Body of pancreas (tissue), 4 donors: Measurements from ENCODE around the gene SLC6A3.

Experiments used
- POLR2A ChIP-seq, 3 donors: fragments of 450-650 bp; IDR thresholded peaks; one replicate each; pipeline ENCODE4 v1.6.1; 2016; ENCODE audit warnings: antibody characterized with exemption in 3 of 3, mild to moderate bottlenecking in 2 of 3
- TF ChIP-seq, protein P1 (sequence below), 7 experiments: fragments of 450-650 bp in 4 of 7; fragments of 200-600 bp in 3 of 7; sonication (generic) in 3 of 7; IDR thresholded peaks; one replicate each; pipeline ENCODE4 v1.5.1; 2016 to 2019; ENCODE audit warnings: antibody characterized with exemption in 7 of 7

DNA sequence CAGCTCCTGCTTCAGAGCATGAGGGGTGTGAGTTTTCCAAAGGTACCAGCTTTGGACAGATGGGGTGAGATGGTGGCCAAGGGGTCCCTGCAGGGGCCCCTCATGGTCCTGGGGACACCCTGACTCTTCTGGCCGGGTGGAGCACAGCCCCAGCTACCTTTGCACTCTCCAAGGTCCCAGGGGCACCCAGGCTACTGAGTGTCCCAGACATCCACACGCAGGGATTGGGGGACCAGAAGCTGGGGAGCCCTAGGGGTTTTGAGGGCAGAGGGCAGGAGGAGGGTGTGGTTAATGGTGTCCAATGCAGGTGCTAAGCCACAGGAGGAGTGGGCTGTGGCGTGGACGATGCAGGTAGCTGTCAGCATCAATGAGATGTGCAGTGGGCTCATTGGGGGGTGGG lies 84.4 kb downstream of the SLC6A3 start:
- TF ChIP-seq POLR2A (IDR thresholded peaks at IDR 0.05) = no peak
- TF ChIP-seq, protein P1, sequence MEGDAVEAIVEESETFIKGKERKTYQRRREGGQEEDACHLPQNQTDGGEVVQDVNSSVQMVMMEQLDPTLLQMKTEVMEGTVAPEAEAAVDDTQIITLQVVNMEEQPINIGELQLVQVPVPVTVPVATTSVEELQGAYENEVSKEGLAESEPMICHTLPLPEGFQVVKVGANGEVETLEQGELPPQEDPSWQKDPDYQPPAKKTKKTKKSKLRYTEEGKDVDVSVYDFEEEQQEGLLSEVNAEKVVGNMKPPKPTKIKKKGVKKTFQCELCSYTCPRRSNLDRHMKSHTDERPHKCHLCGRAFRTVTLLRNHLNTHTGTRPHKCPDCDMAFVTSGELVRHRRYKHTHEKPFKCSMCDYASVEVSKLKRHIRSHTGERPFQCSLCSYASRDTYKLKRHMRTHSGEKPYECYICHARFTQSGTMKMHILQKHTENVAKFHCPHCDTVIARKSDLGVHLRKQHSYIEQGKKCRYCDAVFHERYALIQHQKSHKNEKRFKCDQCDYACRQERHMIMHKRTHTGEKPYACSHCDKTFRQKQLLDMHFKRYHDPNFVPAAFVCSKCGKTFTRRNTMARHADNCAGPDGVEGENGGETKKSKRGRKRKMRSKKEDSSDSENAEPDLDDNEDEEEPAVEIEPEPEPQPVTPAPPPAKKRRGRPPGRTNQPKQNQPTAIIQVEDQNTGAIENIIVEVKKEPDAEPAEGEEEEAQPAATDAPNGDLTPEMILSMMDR (IDR thresholded peaks at IDR 0.05) = no peak
